ENCODE measurements around the gene MAP7D3.

GRCh38 chrX:136206916-136207315, 44.3 kb downstream of the MAP7D3 start:
- TF ChIP-seq POLR2A (IDR thresholded peaks at IDR 0.05) = no peak
- no peak for TF ChIP-seq CTCF (IDR thresholded peaks at IDR 0.05)
- no peak for TF ChIP-seq POLR2AphosphoS5 (IDR thresholded peaks at IDR 0.05)

All from suprapubic skin (tissue), 4 donors.